GM06990 (cell line): ENCODE measurements around the gene DNMT3A.

ENCODE experiments used
- DNase-seq: peaks from one replicate; pipeline ENCODE4 v3.0.0-alpha.2; 2011; ENCODE audit not compliant: insufficient read length; ENCODE audit errors: extremely low read depth
- H3K27me3 ChIP-seq: replicated peaks from 2 replicates; pipeline ENCODE4 v1.6.0; 2011; ENCODE audit warnings: low read length; ENCODE audit not compliant: control insufficient read depth, insufficient read depth
- H3K36me3 ChIP-seq: 2 replicates; pipeline ENCODE4 v1.5.1; 2011; ENCODE audit warnings: low read length; ENCODE audit not compliant: control insufficient read depth, insufficient read depth
- H3K4me3 ChIP-seq: replicated peaks from 2 replicates; pipeline ENCODE4 v1.5.1; 2011; ENCODE audit warnings: low read depth, mild to moderate bottlenecking, control low read depth, low read length
- TF ChIP-seq, protein P1 (sequence below): IDR thresholded peaks from 2 replicates; pipeline ENCODE4 v1.5.1; 2011; ENCODE audit warnings: low read length, control low read depth, mild to moderate bottlenecking, inconsistent platforms; ENCODE audit not compliant: insufficient read depth, poor library complexity, severe bottlenecking

DNMT3A gene

GRCh38 chr2:25310965-25311864 lies 30.5 kb downstream of the DNMT3A start:
- Histone ChIP-seq H3K27me3 (no peaks in the 10 kb centered on the region), H3K4me3 (no peak overlapping the region), H3K36me3 (peaks cover 16% of the 10 kb centered on the region)
- no peak for DNase-seq
- TF ChIP-seq, protein P1, sequence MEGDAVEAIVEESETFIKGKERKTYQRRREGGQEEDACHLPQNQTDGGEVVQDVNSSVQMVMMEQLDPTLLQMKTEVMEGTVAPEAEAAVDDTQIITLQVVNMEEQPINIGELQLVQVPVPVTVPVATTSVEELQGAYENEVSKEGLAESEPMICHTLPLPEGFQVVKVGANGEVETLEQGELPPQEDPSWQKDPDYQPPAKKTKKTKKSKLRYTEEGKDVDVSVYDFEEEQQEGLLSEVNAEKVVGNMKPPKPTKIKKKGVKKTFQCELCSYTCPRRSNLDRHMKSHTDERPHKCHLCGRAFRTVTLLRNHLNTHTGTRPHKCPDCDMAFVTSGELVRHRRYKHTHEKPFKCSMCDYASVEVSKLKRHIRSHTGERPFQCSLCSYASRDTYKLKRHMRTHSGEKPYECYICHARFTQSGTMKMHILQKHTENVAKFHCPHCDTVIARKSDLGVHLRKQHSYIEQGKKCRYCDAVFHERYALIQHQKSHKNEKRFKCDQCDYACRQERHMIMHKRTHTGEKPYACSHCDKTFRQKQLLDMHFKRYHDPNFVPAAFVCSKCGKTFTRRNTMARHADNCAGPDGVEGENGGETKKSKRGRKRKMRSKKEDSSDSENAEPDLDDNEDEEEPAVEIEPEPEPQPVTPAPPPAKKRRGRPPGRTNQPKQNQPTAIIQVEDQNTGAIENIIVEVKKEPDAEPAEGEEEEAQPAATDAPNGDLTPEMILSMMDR: no peak

- Histone ChIP-seq H3K36me3 (peaks cover 19% of the 10 kb centered on the region), H3K4me3 (no peak overlapping the region), H3K27me3 (no peaks in the 10 kb centered on the region)
- DNase-seq: no peak
- TF ChIP-seq, protein P1: no peak
These were observed 31.1 kb downstream of the DNMT3A start for GRCh38 chr2:25310709-25310964.

DNA sequence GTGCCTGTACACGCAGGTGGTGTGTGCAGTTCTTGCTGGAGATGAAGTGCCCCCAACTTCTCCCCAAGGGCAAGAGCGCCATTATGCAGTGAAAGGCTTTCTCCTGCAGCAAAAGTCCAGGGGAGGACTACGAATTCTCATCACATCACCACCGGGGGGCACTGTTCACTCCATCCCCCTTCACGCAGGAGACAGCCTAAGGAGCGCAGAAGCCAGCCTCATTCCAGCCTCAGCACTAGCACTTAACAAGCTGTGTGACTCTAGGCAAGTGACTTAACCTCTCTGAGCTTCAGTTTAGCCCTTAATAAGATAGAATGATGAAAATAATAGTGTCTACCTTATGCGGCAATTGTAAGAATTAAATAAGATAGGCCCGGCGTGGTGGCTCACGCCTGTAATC lies 32.3 kb downstream of the DNMT3A start:
- TF ChIP-seq, protein P1: peak; percentile 53
- H3K4me3 ChIP-seq: no peak overlapping the region
- peaks cover 19% of the 10 kb centered on the region for H3K36me3 ChIP-seq
- H3K27me3 ChIP-seq: no peaks in the 10 kb centered on the region
- no peak for DNase-seq

- no peaks in the 10 kb centered on the region for H3K27me3 ChIP-seq
- TF ChIP-seq, protein P1: no peak
- no peak for DNase-seq
- peaks cover 18% of the 10 kb centered on the region for H3K36me3 ChIP-seq
- H3K4me3 ChIP-seq: no peak overlapping the region
These were observed 33.1 kb downstream of the DNMT3A start for GRCh38 chr2:25308599-25308998.

GRCh38 chr2:25307949-25308557 lies 33.7 kb downstream of the DNMT3A start:
- no peak for DNase-seq
- H3K27me3 ChIP-seq: no peaks in the 10 kb centered on the region
- H3K36me3 ChIP-seq: peaks cover 16% of the 10 kb centered on the region
- no peak overlapping the region for H3K4me3 ChIP-seq
- TF ChIP-seq, protein P1: no peak
